Measurements from ENCODE around the gene FCHSD2.

DNA sequence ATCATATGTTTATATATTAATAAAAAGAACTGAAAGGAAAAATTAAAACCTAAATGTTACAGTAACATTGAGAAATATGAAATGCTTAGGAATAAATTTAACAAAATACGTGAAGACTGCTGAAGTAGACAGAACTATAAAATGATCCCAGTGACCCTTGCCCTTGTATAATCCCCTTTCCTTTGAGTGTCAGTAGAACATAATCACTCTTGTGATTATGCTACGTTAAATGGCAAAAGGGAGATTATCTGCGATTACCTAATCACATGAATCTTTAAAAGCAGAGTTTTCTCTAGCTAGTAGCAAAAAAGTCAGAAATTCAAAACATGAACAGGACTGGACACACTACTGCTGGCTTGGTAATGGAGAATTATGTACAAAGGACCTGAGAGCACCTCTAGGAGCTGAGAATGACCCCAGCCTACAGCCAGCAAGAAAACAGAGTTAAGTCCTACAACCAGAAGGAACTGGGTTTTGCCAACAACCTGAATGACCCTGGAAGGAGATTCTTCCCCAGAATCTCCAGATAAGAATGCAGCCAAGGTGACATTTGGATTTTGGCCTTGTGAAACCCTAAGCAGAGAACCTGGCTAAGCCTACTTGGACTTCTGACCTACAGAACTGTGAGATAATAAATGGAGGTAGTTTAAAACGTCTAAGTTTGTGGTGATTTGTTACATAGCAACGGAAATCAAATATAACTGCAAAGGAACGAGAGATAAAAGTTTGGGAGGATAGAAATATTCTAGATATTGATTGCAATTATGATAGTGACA, 170.7 kb downstream of the FCHSD2 start:
- no peak for TF ChIP-seq POLR2A (IDR thresholded peaks at IDR 0.05; ENCODE audit: extremely low read depth, insufficient read length)
- TF ChIP-seq MYC (IDR thresholded peaks at IDR 0.05; ENCODE audit: low read depth, low read length): no peak

All from NB4 (cell line).